Psoas muscle (tissue), 8 donors: ENCODE measurements around the gene TCF7L1. TPM values are rescaled to one million over a fixed set of nuclear protein-coding genes. Genes with fewer than 3 reads are reported as not detected.

Experiments
- ATAC-seq, 4 donors: fragments of 200-7000 bp; cut with Tn5 transposase; one replicate each; pipeline ENCODE4 v1.9.1; 2020; ENCODE audit warnings: moderate library complexity in 3 of 4, mild to moderate bottlenecking in 2 of 4
- DNase-seq, 2 donors: peaks; one replicate each; pipeline ENCODE4 v3.0.0-alpha.2; 2020
- H3K27ac ChIP-seq: fragments of 200-600 bp; one replicate; pipeline ENCODE4 v1.8.0; 2022
- H3K27me3 ChIP-seq, 3 donors: fragments of 200-600 bp in 1 of 3; one replicate each; pipeline versions ENCODE4 v1.6.1 to v1.8.0; 2013 to 2022; ENCODE audit warnings: low read length in 2 of 3, mild to moderate bottlenecking in 2 of 3, moderate library complexity in 1 of 3; ENCODE audit not compliant: insufficient read depth in 3 of 3
- H3K36me3 ChIP-seq, 2 donors: fragments of 200-600 bp in 1 of 2; one replicate each; pipeline versions ENCODE4 v1.6.1 to v1.8.0; 2013 to 2022; ENCODE audit warnings: low read depth in 1 of 2, mild to moderate bottlenecking in 1 of 2, moderate library complexity in 1 of 2; ENCODE audit not compliant: insufficient read depth in 1 of 2
- H3K4me1 ChIP-seq: fragments of 200-600 bp; one replicate; pipeline ENCODE4 v1.8.0; 2022
- H3K4me3 ChIP-seq: fragments of 200-600 bp; one replicate; pipeline ENCODE4 v1.8.0; 2022; ENCODE audit warnings: mild to moderate bottlenecking
- H3K9me3 ChIP-seq: fragments of 200-600 bp; one replicate; pipeline ENCODE4 v1.8.0; 2022
- WGBS, 3 donors: extraction: QIAGEN DNeasy Blood & Tissue Kit; methylation state at CpG; one replicate each; pipeline versions ENCODE4 v1.1.6 to v1.1.7; 2013; 5-methylcytosine and 5-hydroxymethylcytosine counted together
- intact Hi-C, 2 donors: fragments of 100-400 bp; cut with DNase I; formaldehyde crosslinking; loops; one replicate each; pipeline versions ENCODE4 v1.11.0 to v1.14.2; 2022
- polyA plus RNA-seq, 3 donors: library from polyadenylated mRNA; stranded (reverse); fragments of 200-250 nt; gene quantifications; one replicate each; pipeline ENCODE4 v1.2.3, GENCODE V29; 2013
- total RNA-seq, 4 donors: library from RNA; stranded (reverse); fragmentation: NEBNext Ultra II Directional in 2 of 4; extraction: Animal tissue kit (Norgen Biotek cat#: 25700) in 2 of 4; gene quantifications; one replicate each; pipeline versions ENCODE4 v1.2.1 to v1.2.4, GENCODE V29; 2021 to 2023
- TF ChIP-seq, protein P1 (sequence below): fragments of 200-600 bp; IDR thresholded peaks from one replicate; pipeline ENCODE4 v1.8.0; 2022; ENCODE audit warnings: antibody characterized with exemption
- donor health status: healthy with polysubstance abuse.
- donor health status: DM: no; HTN: no; CAD: no; lungs with moderate emphysema.
- donor health status: Bipolar disorder and iron deficiency.
- donor health status: healthy.
- donor health status: DM: yes; HTN: yes; CAD: no.
- donor health status: DM: no; HTN: no; CAD: no.
- donor health status: DM: no; HTN: no; CAD: no.
- donor health status: DM: yes; HTN: yes; CAD: no.

The TCF7L1 gene
- total and polyA plus RNA-seq, 7 donors = 2.1 to 13.3 (median 6.1) TPM

DNA sequence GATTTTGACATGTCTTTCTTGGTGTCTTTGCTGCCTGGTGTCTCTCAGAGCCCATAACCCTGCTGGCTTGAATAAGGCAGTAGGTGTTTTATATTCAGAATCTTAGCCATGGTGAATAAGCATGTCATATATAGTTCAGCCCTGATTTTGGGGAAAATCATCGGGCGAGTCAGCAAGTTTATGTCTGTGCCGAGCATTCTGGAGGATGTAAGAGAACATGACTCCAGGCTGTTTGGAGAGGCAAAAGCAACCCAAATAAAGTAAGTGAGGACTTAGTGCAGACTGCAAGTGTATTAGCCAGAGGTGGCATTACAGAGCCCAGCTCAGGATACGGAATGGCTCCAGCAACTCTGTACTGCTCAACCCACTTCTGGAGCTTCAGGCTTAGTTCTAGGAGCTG, 50.3 kb downstream of the TCF7L1 start:
- WGBS, 3 donors = 85 to 95% (median 90%) methylated on average over 4 of the region's 4 CpGs
- H3K4me3 ChIP-seq = no peak overlapping the region
- TF ChIP-seq, protein P1, sequence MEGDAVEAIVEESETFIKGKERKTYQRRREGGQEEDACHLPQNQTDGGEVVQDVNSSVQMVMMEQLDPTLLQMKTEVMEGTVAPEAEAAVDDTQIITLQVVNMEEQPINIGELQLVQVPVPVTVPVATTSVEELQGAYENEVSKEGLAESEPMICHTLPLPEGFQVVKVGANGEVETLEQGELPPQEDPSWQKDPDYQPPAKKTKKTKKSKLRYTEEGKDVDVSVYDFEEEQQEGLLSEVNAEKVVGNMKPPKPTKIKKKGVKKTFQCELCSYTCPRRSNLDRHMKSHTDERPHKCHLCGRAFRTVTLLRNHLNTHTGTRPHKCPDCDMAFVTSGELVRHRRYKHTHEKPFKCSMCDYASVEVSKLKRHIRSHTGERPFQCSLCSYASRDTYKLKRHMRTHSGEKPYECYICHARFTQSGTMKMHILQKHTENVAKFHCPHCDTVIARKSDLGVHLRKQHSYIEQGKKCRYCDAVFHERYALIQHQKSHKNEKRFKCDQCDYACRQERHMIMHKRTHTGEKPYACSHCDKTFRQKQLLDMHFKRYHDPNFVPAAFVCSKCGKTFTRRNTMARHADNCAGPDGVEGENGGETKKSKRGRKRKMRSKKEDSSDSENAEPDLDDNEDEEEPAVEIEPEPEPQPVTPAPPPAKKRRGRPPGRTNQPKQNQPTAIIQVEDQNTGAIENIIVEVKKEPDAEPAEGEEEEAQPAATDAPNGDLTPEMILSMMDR = no peak
- H3K36me3 ChIP-seq = no peaks in the 10 kb centered on the region
- H3K27ac ChIP-seq = no peak overlapping the region
- ATAC-seq (no peak), DNase-seq (no peak)
- H3K4me1 ChIP-seq = peaks cover 12% of the 10 kb centered on the region
- intact Hi-C loops = no loop called here
- H3K9me3 ChIP-seq = no peaks in the 10 kb centered on the region
- no peaks in the 10 kb centered on the region for H3K27me3 ChIP-seq

DNA sequence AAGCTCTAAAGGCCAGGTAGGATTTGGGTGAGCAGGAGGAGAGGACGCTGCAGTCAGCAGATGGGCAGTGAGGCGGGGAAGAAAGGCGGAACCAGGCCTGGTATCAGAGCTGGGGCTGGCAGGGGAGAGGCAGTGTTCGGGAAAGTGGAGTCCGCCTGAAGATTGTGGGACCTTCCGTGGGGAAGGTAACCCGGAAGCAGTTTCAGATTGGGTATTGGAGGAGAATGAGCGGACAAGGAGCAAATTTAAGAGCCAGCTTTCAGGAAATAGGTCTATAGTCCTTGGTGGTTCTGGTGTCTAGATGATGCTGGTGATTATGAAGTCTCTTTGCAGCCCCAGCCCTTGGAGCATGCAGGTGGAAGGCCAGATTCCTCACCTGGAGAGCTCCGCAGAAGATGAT, 51.0 kb downstream of the TCF7L1 start:
- 95 to 99% (median 96%) methylated on average over 9 of the region's 9 CpGs for WGBS, 3 donors
- intact Hi-C loops = no loop called here
- Histone ChIP-seq H3K4me3 (no peak overlapping the region), H3K36me3 (no peaks in the 10 kb centered on the region), H3K27me3 (no peaks in the 10 kb centered on the region), H3K9me3 (no peaks in the 10 kb centered on the region), H3K27ac (no peak overlapping the region), H3K4me1 (peaks cover 6% of the 10 kb centered on the region)
- TF ChIP-seq, protein P1 = no peak
- DNase-seq (no peak), ATAC-seq (no peak)

DNA sequence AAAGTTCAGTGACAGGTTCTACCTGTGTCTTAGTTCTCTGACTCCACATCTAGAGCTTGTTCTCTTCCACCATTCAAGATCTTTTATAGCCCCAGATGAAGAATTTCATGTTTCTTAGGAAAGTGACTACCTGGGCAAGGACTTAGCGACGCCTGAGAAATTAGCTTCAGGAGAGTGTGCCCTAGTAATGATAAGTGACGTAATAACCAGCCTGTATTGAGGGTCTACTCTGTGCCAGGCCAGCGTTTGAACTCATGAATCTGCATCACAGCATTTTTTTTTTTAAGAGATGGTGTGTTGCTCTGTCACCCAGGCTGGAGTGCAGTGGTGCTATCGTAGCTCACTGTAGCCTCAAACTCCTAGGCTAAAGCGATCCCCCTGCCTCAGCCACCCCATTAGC, 51.8 kb downstream of the TCF7L1 start:
- Histone ChIP-seq H3K36me3 (no peaks in the 10 kb centered on the region), H3K4me1 (peaks cover 9% of the 10 kb centered on the region), H3K9me3 (no peaks in the 10 kb centered on the region), H3K27me3 (no peaks in the 10 kb centered on the region), H3K4me3 (no peak overlapping the region), H3K27ac (no peak overlapping the region)
- TF ChIP-seq, protein P1 = no peak
- ATAC-seq = no peak
- no peak for DNase-seq
- intact Hi-C loops = no loop called here
- WGBS, 3 donors = 94 to 96% (median 96%) methylated on average over 6 of the region's 6 CpGs

DNA sequence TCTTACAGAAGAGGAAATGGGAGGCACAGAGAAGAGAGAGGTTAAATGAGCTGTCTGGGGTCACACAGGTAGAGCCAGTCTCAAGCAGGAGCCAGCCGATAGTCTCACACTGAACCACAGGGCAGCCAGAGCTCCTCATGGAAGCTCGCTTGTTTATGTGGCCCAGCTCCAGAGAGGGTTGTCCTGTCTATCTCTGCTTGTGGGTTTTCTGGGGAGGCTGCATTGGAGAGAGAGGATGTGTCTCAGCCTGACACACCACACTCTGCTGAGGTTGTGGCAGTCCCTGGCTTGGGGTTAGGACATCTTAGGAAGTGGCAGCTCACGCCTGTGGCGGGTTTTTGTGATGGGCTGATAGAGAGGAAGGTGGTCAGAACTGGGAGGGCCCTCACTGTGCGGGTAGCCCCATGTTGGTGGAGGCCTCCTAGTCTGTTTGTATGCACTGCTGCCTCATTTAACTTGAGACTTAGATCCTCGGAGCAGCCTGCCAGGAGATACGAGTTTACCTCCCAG, 52.3 kb downstream of the TCF7L1 start:
- TF ChIP-seq, protein P1 = no peak
- Histone ChIP-seq H3K27ac (no peak overlapping the region), H3K4me3 (no peak overlapping the region), H3K27me3 (no peaks in the 10 kb centered on the region), H3K4me1 (peaks cover 7% of the 10 kb centered on the region), H3K9me3 (no peaks in the 10 kb centered on the region), H3K36me3 (no peaks in the 10 kb centered on the region)
- intact Hi-C loops = no loop called here
- ATAC-seq (no peak), DNase-seq (no peak)
- 91 to 98% (median 95%) methylated on average over 7 of the region's 7 CpGs for WGBS, 3 donors

DNA sequence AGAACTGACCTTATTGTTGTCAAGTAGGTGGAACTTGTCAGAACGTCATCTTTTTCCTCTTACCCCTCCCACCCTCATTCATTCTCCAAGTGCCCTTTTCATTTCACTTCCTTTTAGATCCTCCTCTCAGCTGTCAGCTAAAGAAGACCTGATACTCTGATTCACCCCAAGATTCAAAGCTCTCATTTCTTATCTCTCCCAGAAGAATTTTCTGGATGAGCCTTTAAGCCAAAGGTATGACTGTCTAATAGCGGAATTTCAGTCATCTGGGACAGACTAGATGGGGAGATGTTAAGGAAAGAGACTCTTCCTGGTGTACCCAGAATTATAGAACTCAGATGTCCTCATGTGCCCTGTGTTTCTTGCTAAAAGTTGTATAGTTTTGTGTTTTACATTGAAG, 53.9 kb downstream of the TCF7L1 start:
- H3K36me3 ChIP-seq = no peaks in the 10 kb centered on the region
- intact Hi-C loops = no loop called here
- H3K27ac ChIP-seq = no peak overlapping the region
- DNase-seq (no peak), ATAC-seq (no peak)
- H3K4me1 ChIP-seq = peaks cover 3% of the 10 kb centered on the region
- no peaks in the 10 kb centered on the region for H3K27me3 ChIP-seq
- H3K4me3 ChIP-seq = no peak overlapping the region
- WGBS, 3 donors = 72 to 83% (median 76%) methylated on average over 2 of the region's 2 CpGs
- H3K9me3 ChIP-seq = no peaks in the 10 kb centered on the region
- TF ChIP-seq, protein P1 = no peak
